ENCODE measurements around the gene CIB1. TPM values are rescaled to one million over a fixed set of nuclear protein-coding genes. Genes with fewer than 3 reads are reported as not detected.
A peak's percentile ranks its signal among the peaks of the same experiment; 100 is the strongest.
"Not testable (repeated sequence)": the region's sequence is repeated elsewhere in the genome, so short reads cannot be mapped to it uniquely, and the experiment has no call there.

The CIB1 gene
- total and polyA plus RNA-seq, 7 donors, result 18.6 to 436 (median 35.7) TPM

- WGBS, 2 donors, result 7 to 41% methylated on average over 4 of the region's 4 CpGs
- TF ChIP-seq POLR2A (IDR thresholded peaks at IDR 0.05), result no peak
- TF ChIP-seq EP300 (IDR thresholded peaks at IDR 0.05), result no peak
- no peak for TF ChIP-seq POLR2AphosphoS5 (IDR thresholded peaks at IDR 0.05)
- TF ChIP-seq CTCF (IDR thresholded peaks at IDR 0.05), result no peak
- H3K36me3 ChIP-seq, result peaks cover 0 to 12% (median 3%) of the 10 kb centered on the region in 4 donors
- intact Hi-C loops (cut with DNase I), result no loop called here
- H3K27me3 ChIP-seq, result no peaks in the 10 kb centered on the region
- peak overlapping the region; percentile 93 to 99 (median 96) for H3K27ac ChIP-seq
- peak overlapping the region; percentile 64 to 85 (median 77) for H3K4me3 ChIP-seq
- H3K9me3 ChIP-seq, result no peaks in the 10 kb centered on the region
- DNase-seq, result no peak
- peaks cover 0 to 43% (median 36%) of the 10 kb centered on the region in 4 donors for H3K4me1 ChIP-seq
These were observed 30.9 kb upstream of the CIB1 start for GRCh38 chr15:90264671-90265070.

GRCh38 chr15:90262426-90262825 is 28.7 kb upstream of the CIB1 start:
- Histone ChIP-seq H3K36me3 (no peaks in the 10 kb centered on the region), H3K4me1 (peaks cover 0 to 22% (median 14%) of the 10 kb centered on the region in 4 donors)
- 76 to 88% methylated on average over 5 of the region's 5 CpGs for WGBS, 2 donors

GRCh38 chr15:90261811-90262210 is 28.1 kb upstream of the CIB1 start:
- 71 to 92% methylated on average over 5 of the region's 5 CpGs for WGBS, 2 donors
- Histone ChIP-seq H3K27ac (no peak overlapping the region), H3K27me3 (no peaks in the 10 kb centered on the region), H3K4me3 (no peak overlapping the region), H3K4me1 (peaks cover 0 to 16% (median 8%) of the 10 kb centered on the region in 4 donors), H3K36me3 (no peaks in the 10 kb centered on the region), H3K9me3 (no peaks in the 10 kb centered on the region)
- TF ChIP-seq POLR2A (IDR thresholded peaks at IDR 0.05) (no peak), POLR2AphosphoS5 (IDR thresholded peaks at IDR 0.05) (no peak), CTCF (IDR thresholded peaks at IDR 0.05) (no peak), EP300 (IDR thresholded peaks at IDR 0.05) (no peak)
- no peak for DNase-seq
- intact Hi-C loops (cut with DNase I), result no loop called here

More at GRCh38 chr15:90262426-90262825, 28.7 kb upstream of the CIB1 start:
- Histone ChIP-seq H3K9me3 (no peaks in the 10 kb centered on the region), H3K27me3 (no peaks in the 10 kb centered on the region), H3K27ac (no peak overlapping the region), H3K4me3 (no peak overlapping the region)
- no peak for TF ChIP-seq POLR2AphosphoS5 (IDR thresholded peaks at IDR 0.05)
- no peak for TF ChIP-seq CTCF (IDR thresholded peaks at IDR 0.05)
- TF ChIP-seq EP300 (IDR thresholded peaks at IDR 0.05), result no peak
- no peak for TF ChIP-seq POLR2A (IDR thresholded peaks at IDR 0.05)
- intact Hi-C loops (cut with DNase I), result no loop called here
- no peak for DNase-seq

GRCh38 chr15:90260731-90261130 is 27.0 kb upstream of the CIB1 start:
- H3K4me1 ChIP-seq; H3K36me3 ChIP-seq; DNase-seq; intact Hi-C loops (cut with DNase I); H3K4me3 ChIP-seq; H3K27ac ChIP-seq; H3K9me3 ChIP-seq; H3K27me3 ChIP-seq: not testable (repeated sequence)
- WGBS, 2 donors, result 89 to 90% methylated on average over 6 of the region's 6 CpGs

GRCh38 chr15:90259524-90259923 is 25.8 kb upstream of the CIB1 start:
- no peaks in the 10 kb centered on the region for H3K36me3 ChIP-seq
- no peak for DNase-seq
- no peaks in the 10 kb centered on the region for H3K9me3 ChIP-seq
- 88% methylated on average over 5 of the region's 5 CpGs for WGBS, 2 donors
- H3K27me3 ChIP-seq, result no peaks in the 10 kb centered on the region
- H3K4me3 ChIP-seq, result no peak overlapping the region
- intact Hi-C loops (cut with DNase I), result no loop called here
- TF ChIP-seq CTCF (IDR thresholded peaks at IDR 0.05), result no peak
- no peak for TF ChIP-seq POLR2A (IDR thresholded peaks at IDR 0.05)
- no peak for TF ChIP-seq POLR2AphosphoS5 (IDR thresholded peaks at IDR 0.05)
- no peak for TF ChIP-seq EP300 (IDR thresholded peaks at IDR 0.05)
- H3K4me1 ChIP-seq, result peaks cover 0 to 4% (median 2%) of the 10 kb centered on the region in 4 donors
- H3K27ac ChIP-seq, result no peak overlapping the region
